Neural crest cell (in vitro differentiated cells): ENCODE results near the gene PLOD1. TPM values are rescaled to one million over a fixed set of nuclear protein-coding genes. Genes with fewer than 3 reads are reported as not detected.

ENCODE experiments used
- DNase-seq: peaks from one replicate; pipeline ENCODE4 v3.0.0; 2021; ENCODE audit warnings: low read depth, mixed read lengths, low spot score
- H3K27ac Mint-ChIP-seq: one replicate; pipeline ENCODE4 v1.8.0; 2021; ENCODE audit warnings: mild to moderate bottlenecking, mixed read lengths; ENCODE audit not compliant: unreplicated experiment
- H3K27me3 Mint-ChIP-seq: 2 replicates; pipeline ENCODE4 v1.8.0; 2021; ENCODE audit warnings: low read depth, mild to moderate bottlenecking, mixed read lengths
- H3K36me3 Mint-ChIP-seq: 2 replicates; pipeline ENCODE4 v1.8.0; 2021; ENCODE audit warnings: low read depth, mild to moderate bottlenecking, mixed read lengths
- H3K4me1 Mint-ChIP-seq: 2 replicates; pipeline ENCODE4 v1.8.0; 2021; ENCODE audit warnings: mixed read lengths
- H3K4me3 Mint-ChIP-seq: one replicate; pipeline ENCODE4 v1.8.0; 2021; ENCODE audit warnings: mild to moderate bottlenecking, mixed read lengths
- H3K9me3 Mint-ChIP-seq: 2 replicates; pipeline ENCODE4 v1.8.0; 2021; ENCODE audit warnings: mixed read lengths
- CTCF ChIP-seq: fragments of 200-600 bp; sonication (generic); conservative IDR thresholded peaks from 2 replicates; pipeline ENCODE4 v1.5.0; 2021; ENCODE audit warnings: antibody characterized with exemption, mild to moderate bottlenecking
- total RNA-seq: library from RNA; stranded (reverse); gene quantifications from 2 replicates; pipeline ENCODE4 v1.2.1, GENCODE V29; 2021

PLOD1 gene
- total RNA-seq, 1 donor from 2014 or later, result 58.7 TPM

GRCh38 chr1:11919621-11920020 lies 14.9 kb upstream of the PLOD1 start:
- H3K27me3 Mint-ChIP-seq, result no peaks in the 10 kb centered on the region
- TF ChIP-seq CTCF, result no peak
- no peak overlapping the region for H3K4me3 Mint-ChIP-seq
- H3K9me3 Mint-ChIP-seq, result no peaks in the 10 kb centered on the region
- peaks cover 16% of the 10 kb centered on the region for H3K4me1 Mint-ChIP-seq
- H3K27ac Mint-ChIP-seq, result no peak overlapping the region
- no peaks in the 10 kb centered on the region for H3K36me3 Mint-ChIP-seq
- no peak for DNase-seq

GRCh38 chr1:11920239-11920903 lies 14.1 kb upstream of the PLOD1 start:
- H3K27me3 Mint-ChIP-seq, result no peaks in the 10 kb centered on the region
- peak overlapping the region; percentile 54 for H3K4me3 Mint-ChIP-seq
- peak overlapping the region; percentile 62 for H3K27ac Mint-ChIP-seq
- DNase-seq, result no peak
- no peak for TF ChIP-seq CTCF
- H3K36me3 Mint-ChIP-seq, result no peaks in the 10 kb centered on the region
- H3K4me1 Mint-ChIP-seq, result peaks cover 21% of the 10 kb centered on the region
- no peaks in the 10 kb centered on the region for H3K9me3 Mint-ChIP-seq

DNA sequence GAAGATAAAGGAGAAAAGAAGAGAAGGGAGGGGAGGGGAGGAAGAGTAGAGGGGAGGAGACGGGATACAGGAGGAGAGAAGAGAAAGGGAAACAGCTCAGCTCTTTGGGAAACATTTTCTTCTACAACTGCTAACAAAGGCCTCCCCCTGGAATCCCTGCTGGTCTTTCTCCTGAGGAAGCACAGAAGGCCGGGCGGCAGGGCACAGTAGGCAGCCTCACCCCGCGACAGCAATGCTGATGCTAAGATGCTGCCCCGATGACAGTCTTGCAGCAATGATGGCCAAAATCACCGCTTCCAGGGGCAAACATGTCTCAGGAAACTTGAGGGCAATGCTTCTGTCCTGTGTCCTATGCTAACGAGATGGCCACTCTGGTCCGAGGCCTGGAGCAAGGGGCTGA lies 13.5 kb upstream of the PLOD1 start:
- Mint-ChIP-seq H3K27me3 (no peaks in the 10 kb centered on the region), H3K4me1 (peaks cover 21% of the 10 kb centered on the region), H3K9me3 (no peaks in the 10 kb centered on the region), H3K27ac (no peak overlapping the region), H3K36me3 (no peaks in the 10 kb centered on the region), H3K4me3 (no peak overlapping the region)
- no peak for TF ChIP-seq CTCF
- DNase-seq, result no peak

DNA sequence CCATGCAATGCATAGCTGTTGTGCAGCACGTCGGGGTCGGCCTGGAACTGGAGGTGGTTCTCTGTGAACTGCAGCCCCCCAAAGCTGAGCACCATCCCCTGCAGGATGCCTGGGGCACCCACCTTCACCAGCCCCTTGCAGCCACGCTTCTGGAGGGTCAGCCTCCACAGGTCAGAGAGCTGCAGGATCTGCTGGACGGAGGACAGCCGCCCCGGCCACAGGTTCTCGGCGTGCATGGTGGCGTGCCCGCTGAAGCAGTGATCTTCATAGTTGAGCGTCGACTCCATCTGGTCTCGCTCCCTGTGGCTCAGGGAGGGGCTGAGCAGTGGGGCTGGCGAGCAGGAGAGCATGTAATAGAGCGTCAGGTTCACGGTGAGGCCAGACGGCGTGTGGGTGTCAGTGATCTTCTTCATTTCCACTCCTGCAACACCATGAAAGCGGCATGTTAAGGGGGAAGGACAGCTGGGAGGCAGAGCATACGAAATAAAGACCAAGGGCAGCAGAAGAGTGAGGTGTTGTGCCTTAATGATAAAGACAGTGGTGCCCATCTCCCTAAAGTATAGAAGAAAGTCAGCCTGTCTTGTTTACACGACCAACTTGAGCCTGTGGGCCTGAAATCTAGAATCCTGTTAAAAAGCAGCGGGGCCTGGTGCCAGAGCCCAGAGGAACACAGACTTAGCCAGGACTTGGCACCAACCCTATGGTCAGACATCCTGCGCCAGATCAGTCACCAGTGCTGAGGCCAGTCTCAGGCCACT lies 11.3 kb upstream of the PLOD1 start:
- DNase-seq, result no peak
- Mint-ChIP-seq H3K36me3 (no peaks in the 10 kb centered on the region), H3K27ac (no peak overlapping the region), H3K27me3 (no peaks in the 10 kb centered on the region), H3K9me3 (no peaks in the 10 kb centered on the region), H3K4me1 (peaks cover 34% of the 10 kb centered on the region), H3K4me3 (peak overlapping the region; percentile 85)
- no peak for TF ChIP-seq CTCF

DNA sequence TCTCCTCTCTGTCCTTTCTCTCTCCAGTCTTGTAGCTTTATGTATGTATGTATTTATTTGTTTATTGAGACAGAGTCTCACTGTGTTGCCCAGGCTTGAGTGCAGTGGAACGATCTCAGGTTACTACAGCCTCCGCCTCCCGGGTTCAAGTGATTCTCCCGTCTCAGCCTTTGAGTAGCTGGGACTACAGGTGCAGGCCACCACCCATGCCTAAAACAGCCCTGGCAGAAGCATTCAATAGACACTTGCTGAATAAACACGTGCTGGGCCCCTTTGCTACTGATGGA lies 10.7 kb upstream of the PLOD1 start:
- H3K27ac Mint-ChIP-seq, result peak overlapping the region; percentile 36
- peaks cover 34% of the 10 kb centered on the region for H3K4me1 Mint-ChIP-seq
- H3K4me3 Mint-ChIP-seq, result peak overlapping the region; percentile 85
- H3K36me3 Mint-ChIP-seq, result no peaks in the 10 kb centered on the region
- no peaks in the 10 kb centered on the region for H3K9me3 Mint-ChIP-seq
- no peak for DNase-seq
- TF ChIP-seq CTCF, result no peak
- no peaks in the 10 kb centered on the region for H3K27me3 Mint-ChIP-seq
